ENCODE measurements around the gene FAXDC2. TPM values are rescaled to one million over a fixed set of nuclear protein-coding genes. Genes with fewer than 3 reads are reported as not detected.

The FAXDC2 gene
- total RNA-seq, 2 donors from 2014 or later: 43.9 to 70.5 TPM

DNA sequence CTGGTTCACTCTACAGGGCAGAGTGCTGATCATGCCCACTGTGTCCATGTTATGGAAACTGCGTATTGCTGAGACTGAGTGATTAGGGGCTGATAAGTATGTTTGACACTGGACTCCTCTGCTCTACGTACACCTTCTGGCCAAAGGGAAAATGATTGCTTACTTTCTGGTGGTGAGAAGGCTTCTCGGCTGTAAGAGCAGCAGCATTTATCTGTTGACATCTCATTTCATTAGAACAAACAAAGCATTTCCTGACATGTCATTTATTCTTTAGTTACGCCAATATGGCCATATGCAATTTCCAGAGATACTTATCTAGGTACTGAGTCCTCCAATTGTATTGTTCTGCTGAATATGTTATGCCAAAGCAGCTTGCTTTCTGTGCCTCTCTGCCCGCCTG lies 5.6 kb downstream of the FAXDC2 start:
- Histone ChIP-seq H3K4me3 (no peak overlapping the region), H3K4me1 (ENCODE audit: control insufficient read depth in 1 of 2, low read depth in 2 of 2) (peaks cover 6 to 40% of the 10 kb centered on the region in 2 donors), H3K27me3 (replicated peaks; ENCODE audit: insufficient read depth) (no peaks in the 10 kb centered on the region), H3K36me3 (no peaks in the 10 kb centered on the region), H3K9me3 (no peaks in the 10 kb centered on the region), H3K27ac (no peak overlapping the region)
- TF ChIP-seq, protein P1, sequence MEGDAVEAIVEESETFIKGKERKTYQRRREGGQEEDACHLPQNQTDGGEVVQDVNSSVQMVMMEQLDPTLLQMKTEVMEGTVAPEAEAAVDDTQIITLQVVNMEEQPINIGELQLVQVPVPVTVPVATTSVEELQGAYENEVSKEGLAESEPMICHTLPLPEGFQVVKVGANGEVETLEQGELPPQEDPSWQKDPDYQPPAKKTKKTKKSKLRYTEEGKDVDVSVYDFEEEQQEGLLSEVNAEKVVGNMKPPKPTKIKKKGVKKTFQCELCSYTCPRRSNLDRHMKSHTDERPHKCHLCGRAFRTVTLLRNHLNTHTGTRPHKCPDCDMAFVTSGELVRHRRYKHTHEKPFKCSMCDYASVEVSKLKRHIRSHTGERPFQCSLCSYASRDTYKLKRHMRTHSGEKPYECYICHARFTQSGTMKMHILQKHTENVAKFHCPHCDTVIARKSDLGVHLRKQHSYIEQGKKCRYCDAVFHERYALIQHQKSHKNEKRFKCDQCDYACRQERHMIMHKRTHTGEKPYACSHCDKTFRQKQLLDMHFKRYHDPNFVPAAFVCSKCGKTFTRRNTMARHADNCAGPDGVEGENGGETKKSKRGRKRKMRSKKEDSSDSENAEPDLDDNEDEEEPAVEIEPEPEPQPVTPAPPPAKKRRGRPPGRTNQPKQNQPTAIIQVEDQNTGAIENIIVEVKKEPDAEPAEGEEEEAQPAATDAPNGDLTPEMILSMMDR (IDR thresholded peaks at IDR 0.05): no peak
- DNase-seq (ENCODE audit: low spot score) (no peak), ATAC-seq (ENCODE audit: insufficient number of reproducible peaks, low FRiP score, low read depth) (no peak)

DNA sequence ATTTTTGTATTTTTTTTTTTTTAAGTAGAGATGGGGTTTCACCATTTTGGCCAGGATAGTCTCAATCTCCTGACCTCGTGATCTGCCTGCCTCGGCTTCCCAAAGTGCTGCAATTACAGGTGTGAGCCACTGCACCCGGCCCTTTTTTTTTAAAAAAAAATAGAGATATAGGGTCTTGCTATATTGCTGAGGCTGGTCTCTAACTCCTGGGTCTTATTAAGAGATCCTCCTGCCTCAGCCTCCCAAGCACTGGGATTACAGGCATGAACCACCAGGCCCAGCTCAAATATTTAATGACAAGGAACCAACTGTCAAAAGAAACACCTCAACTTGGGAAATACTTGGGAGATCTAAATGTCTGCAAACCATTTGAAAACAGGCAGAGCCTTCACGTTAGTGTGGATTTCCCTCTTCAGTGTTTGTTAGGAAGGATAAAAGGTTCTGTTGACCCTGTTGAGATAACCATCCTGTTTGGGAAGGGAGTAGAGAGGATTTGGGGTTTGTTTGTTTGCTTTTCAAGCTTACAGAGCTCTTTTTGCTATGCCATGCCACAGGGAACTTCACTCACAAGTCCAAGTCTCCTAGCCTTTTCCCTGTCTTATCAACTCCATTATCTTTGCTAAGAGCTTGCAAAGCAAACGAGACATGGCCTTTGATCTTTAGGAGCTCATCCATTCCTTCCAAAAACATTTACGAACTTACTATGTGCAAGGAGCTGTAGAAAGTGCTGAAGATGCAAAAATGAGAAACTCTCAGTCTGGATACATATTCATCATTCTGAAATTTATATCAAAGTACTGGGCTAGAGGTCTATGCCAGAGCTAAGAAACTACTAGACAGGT lies 7.5 kb downstream of the FAXDC2 start:
- Histone ChIP-seq H3K27me3 (replicated peaks; ENCODE audit: insufficient read depth) (no peaks in the 10 kb centered on the region), H3K4me3 (no peak overlapping the region), H3K4me1 (ENCODE audit: control insufficient read depth in 1 of 2, low read depth in 2 of 2) (peaks cover 1 to 24% of the 10 kb centered on the region in 2 donors), H3K27ac (no peak overlapping the region), H3K9me3 (no peaks in the 10 kb centered on the region), H3K36me3 (no peaks in the 10 kb centered on the region)
- ATAC-seq (ENCODE audit: insufficient number of reproducible peaks, low FRiP score, low read depth) (no peak), DNase-seq (ENCODE audit: low spot score) (no peak)
- TF ChIP-seq, protein P1 (IDR thresholded peaks at IDR 0.05): no peak

DNA sequence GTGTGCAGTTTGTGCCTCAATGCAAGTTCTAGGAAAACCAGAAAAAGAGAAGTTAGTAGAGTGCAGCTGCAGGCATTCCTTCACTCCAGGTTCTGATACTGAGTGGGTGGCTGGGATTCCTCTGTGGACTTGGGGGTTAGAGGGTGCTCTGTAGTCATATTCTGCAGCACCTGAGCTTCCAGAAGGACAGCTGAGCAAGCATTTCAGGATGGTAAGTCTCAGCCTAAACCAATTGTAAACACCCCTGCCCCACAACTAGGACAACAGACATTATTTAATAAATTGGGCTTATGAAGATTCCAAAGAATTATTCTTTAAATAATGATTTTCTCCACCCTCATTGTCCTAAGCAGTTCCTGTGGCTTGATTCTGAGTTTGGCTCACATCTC lies 9.1 kb downstream of the FAXDC2 start:
- no peak for ATAC-seq (ENCODE audit: insufficient number of reproducible peaks, low FRiP score, low read depth)
- Histone ChIP-seq H3K9me3 (no peaks in the 10 kb centered on the region), H3K27me3 (replicated peaks; ENCODE audit: insufficient read depth) (no peaks in the 10 kb centered on the region), H3K4me1 (ENCODE audit: control insufficient read depth in 1 of 2, low read depth in 2 of 2) (peaks cover 0 to 18% of the 10 kb centered on the region in 2 donors), H3K36me3 (no peaks in the 10 kb centered on the region), H3K27ac (no peak overlapping the region), H3K4me3 (no peak overlapping the region)
- TF ChIP-seq, protein P1 (IDR thresholded peaks at IDR 0.05): no peak
- DNase-seq (ENCODE audit: low spot score): no peak

DNA sequence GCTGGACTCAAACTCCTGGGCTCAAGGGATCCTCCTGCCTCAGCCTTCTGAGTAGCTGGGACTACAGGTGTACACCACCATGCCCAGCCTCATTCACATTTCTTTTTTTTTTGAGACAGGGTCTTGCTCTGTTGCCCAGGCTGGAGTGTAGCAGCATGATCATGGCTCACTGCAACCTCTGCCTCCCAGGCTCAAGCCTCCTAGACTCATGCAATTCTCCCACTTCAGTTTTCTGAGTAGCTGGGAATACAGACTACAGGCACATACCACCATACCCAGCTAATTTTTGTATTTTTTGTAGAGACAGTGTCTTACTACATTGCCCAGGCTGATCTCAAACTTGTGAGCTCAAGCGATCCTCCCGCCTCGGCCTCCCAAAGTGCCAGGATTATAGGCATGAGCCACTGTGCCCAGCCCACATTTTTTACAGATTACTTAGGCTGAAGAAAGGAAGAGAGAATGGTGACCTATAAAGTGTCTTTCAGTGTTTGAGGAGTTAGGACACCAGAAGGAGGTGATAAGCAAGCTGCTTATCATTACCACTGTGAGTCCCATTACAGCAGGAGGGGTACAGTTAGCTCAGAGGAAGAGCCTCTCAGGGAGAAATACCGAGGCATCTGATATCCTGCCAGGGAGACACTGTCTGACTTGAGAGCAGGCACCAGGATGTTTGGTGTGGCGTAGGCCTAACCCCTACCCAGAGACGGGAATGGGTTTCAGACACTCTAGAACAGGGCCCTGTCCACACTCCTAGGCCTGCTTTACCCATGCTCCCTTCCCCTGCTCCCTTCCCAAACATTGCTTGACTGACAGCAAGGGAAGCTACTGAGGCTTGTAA lies 9.7 kb downstream of the FAXDC2 start:
- no peak overlapping the region for H3K27ac ChIP-seq
- no peaks in the 10 kb centered on the region for H3K27me3 ChIP-seq (replicated peaks; ENCODE audit: insufficient read depth)
- H3K4me3 ChIP-seq: no peak overlapping the region
- no peaks in the 10 kb centered on the region for H3K36me3 ChIP-seq
- no peaks in the 10 kb centered on the region for H3K9me3 ChIP-seq
- DNase-seq (ENCODE audit: low spot score) (no peak), ATAC-seq (ENCODE audit: insufficient number of reproducible peaks, low FRiP score, low read depth) (no peak)
- peaks cover 3 to 21% of the 10 kb centered on the region in 2 donors for H3K4me1 ChIP-seq (ENCODE audit: control insufficient read depth in 1 of 2, low read depth in 2 of 2)
- TF ChIP-seq, protein P1 (IDR thresholded peaks at IDR 0.05): no peak

Measured in thoracic aorta (tissue), 2 donors.